Pancreas (tissue), 10 donors: ENCODE results near the gene MAPK11. TPM values are rescaled to one million over a fixed set of nuclear protein-coding genes. Genes with fewer than 3 reads are reported as not detected.

ENCODE experiments used
- ATAC-seq, 4 donors: fragments of 200-7000 bp; cut with Tn5 transposase; one replicate each; pipeline versions ENCODE4 v1.8.0 to v1.9.1; 2020; ENCODE audit warnings: mild to moderate bottlenecking in 4 of 4, moderate library complexity in 4 of 4
- DNase-seq, 6 donors: peaks; one replicate each; pipeline ENCODE4 v3.0.0-alpha.2; 2020
- FAIRE-seq: peaks from 2 replicates; lab custom pipeline; 2012; peaks lifted over from hg19 to GRCh38; lab: Jason Lieb, UNC
- H3K27ac ChIP-seq, 4 donors: fragments of 200-600 bp; sonication (generic); 1 replicate in 3 of 4; 2 replicates in 1 of 4; pipeline versions ENCODE4 v1.5.0 to v1.8.0; 2020
- H3K27me3 ChIP-seq, 4 donors: fragments of 200-600 bp; one replicate each; pipeline ENCODE4 v1.8.0; 2021
- H3K36me3 ChIP-seq, 3 donors: fragments of 200-600 bp; sonication (generic) in 1 of 3; one replicate each; pipeline versions ENCODE4 v1.5.0 to v1.8.0; 2020 to 2021
- H3K4me1 ChIP-seq, 3 donors: fragments of 200-600 bp; one replicate each; pipeline ENCODE4 v1.8.0; 2021
- H3K4me3 ChIP-seq, 4 donors: fragments of 200-600 bp; sonication (generic) in 2 of 4; one replicate each; pipeline versions ENCODE4 v1.5.0 to v1.8.0; 2020 to 2021
- H3K9me3 ChIP-seq, 4 donors: fragments of 200-600 bp; one replicate each; pipeline ENCODE4 v1.8.0; 2021
- WGBS, 2 donors: extraction: QIAGEN DNeasy Blood & Tissue Kit; methylation state at CpG; one replicate each; pipeline ENCODE4 v1.1.7; 2013; 5-methylcytosine and 5-hydroxymethylcytosine counted together
- intact Hi-C, 3 donors: fragments of 100-400 bp; cut with DNase I; formaldehyde crosslinking; loops; one replicate each; pipeline versions ENCODE4 v1.11.1 to v1.14.2; 2022
- polyA plus RNA-seq, 2 donors: library from polyadenylated mRNA; stranded (reverse); fragments of 200-250 nt; gene quantifications; one replicate each; pipeline ENCODE4 v1.2.3, GENCODE V29; 2013
- total RNA-seq, 6 donors: library from RNA; stranded (reverse); fragmentation: NEBNext Ultra II Directional in 4 of 6; extraction: Animal tissue kit (Norgen Biotek cat#: 25700) in 4 of 6; gene quantifications; one replicate each; pipeline versions ENCODE4 v1.2.1 to v1.2.4, GENCODE V29; 2021 to 2023
- TF ChIP-seq, protein P1 (sequence below), 4 donors: fragments of 200-600 bp; sonication (generic) in 3 of 4; IDR thresholded peaks; one replicate each; pipeline versions ENCODE4 v1.5.0 to v1.8.0; 2021; ENCODE audit warnings: antibody characterized with exemption in 4 of 4
- donor health status: healthy with polysubstance abuse.
- donor health status: DM: no; HTN: no; CAD: no; lungs with moderate emphysema.
- donor health status: DM: no; HTN: no; CAD: no.
- donor health status: control.
- donor health status: control.
- donor health status: Bipolar disorder and iron deficiency.
- donor health status: DM: yes; HTN: yes; CAD: no.
- donor health status: DM: no; HTN: no; CAD: no.
- donor health status: DM: no; HTN: no; CAD: no.
- donor health status: DM: yes; HTN: yes; CAD: no.

Gene MAPK11
- total and polyA plus RNA-seq, 8 donors = 1.3 to 22.2 (median 3.2) TPM

GRCh38 chr22:50308986-50309600, 38.9 kb upstream of the MAPK11 start:
- ATAC-seq (no peak), DNase-seq (peak in 4 of 6 donors; percentile 23 to 79 (median 56)), FAIRE-seq (no peak)
- peak overlapping the region in 3 of 4 donors; percentile 33 to 39 (median 33) for H3K27ac ChIP-seq
- intact Hi-C loops = no loop called here
- peaks cover 9 to 15% (median 10%) of the 10 kb centered on the region in 3 donors for H3K4me1 ChIP-seq
- WGBS, 2 donors = 66 to 79% methylated on average over 9 of the region's 9 CpGs
- TF ChIP-seq, protein P1, sequence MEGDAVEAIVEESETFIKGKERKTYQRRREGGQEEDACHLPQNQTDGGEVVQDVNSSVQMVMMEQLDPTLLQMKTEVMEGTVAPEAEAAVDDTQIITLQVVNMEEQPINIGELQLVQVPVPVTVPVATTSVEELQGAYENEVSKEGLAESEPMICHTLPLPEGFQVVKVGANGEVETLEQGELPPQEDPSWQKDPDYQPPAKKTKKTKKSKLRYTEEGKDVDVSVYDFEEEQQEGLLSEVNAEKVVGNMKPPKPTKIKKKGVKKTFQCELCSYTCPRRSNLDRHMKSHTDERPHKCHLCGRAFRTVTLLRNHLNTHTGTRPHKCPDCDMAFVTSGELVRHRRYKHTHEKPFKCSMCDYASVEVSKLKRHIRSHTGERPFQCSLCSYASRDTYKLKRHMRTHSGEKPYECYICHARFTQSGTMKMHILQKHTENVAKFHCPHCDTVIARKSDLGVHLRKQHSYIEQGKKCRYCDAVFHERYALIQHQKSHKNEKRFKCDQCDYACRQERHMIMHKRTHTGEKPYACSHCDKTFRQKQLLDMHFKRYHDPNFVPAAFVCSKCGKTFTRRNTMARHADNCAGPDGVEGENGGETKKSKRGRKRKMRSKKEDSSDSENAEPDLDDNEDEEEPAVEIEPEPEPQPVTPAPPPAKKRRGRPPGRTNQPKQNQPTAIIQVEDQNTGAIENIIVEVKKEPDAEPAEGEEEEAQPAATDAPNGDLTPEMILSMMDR (IDR thresholded peaks at IDR 0.05) = no peak
- H3K4me3 ChIP-seq = no peak overlapping the region
- H3K9me3 ChIP-seq = no peaks in the 10 kb centered on the region
- H3K27me3 ChIP-seq = no peaks in the 10 kb centered on the region
- H3K36me3 ChIP-seq = no peaks in the 10 kb centered on the region

GRCh38 chr22:50308597-50308935, 38.4 kb upstream of the MAPK11 start:
- H3K4me3 ChIP-seq = no peak overlapping the region
- intact Hi-C loops = no loop called here
- H3K9me3 ChIP-seq = no peaks in the 10 kb centered on the region
- peak in 3 of 6 donors; percentile 64 to 85 (median 74) for DNase-seq
- peaks cover 9 to 20% (median 10%) of the 10 kb centered on the region in 3 donors for H3K4me1 ChIP-seq
- no peaks in the 10 kb centered on the region for H3K27me3 ChIP-seq
- H3K36me3 ChIP-seq = no peaks in the 10 kb centered on the region
- peak in 2 of 4 donors; percentile 2 to 38 for ATAC-seq
- FAIRE-seq = no peak
- TF ChIP-seq, protein P1 (IDR thresholded peaks at IDR 0.05) = no peak
- peak overlapping the region; percentile 26 to 64 (median 33) for H3K27ac ChIP-seq
- WGBS, 2 donors = 56 to 64% methylated on average over 4 to 7 of the region's 7 CpGs

DNA sequence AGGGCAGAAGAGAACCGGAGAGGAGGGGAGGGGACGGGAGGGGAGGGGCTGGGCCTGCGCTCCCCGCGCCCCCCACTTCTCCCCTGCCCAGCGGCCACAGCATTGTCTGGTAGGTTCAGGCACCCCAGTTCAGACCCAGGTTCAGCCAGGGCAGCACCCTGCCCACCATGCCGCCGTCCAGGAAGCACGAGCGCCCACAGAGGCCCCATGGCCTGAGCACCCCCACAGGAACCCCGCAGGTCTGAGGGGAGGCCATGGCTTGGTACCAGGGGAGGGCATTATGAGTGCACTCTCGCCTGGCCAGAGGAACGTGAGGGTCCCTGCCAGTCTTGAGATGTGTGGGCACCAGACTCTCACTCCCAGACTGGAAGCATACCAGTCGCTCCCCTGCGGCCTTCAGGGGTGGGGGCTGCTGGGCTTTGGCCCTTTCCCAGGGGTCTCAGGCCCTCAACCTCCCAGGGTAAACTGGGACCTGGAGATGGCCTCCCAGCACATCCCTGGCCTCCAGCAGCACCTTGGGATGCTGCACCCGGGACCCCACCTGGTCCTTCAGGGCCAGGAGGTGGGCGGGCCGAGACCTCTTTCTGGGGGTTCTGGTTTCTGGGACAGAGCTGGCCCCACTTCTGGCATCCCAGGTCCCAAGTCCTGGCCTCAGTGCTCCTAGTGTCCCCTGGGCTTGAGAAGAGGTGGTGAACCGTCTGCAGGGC, 37.9 kb upstream of the MAPK11 start:
- TF ChIP-seq, protein P1 (IDR thresholded peaks at IDR 0.05) = no peak
- no peak overlapping the region for H3K4me3 ChIP-seq
- H3K9me3 ChIP-seq = no peaks in the 10 kb centered on the region
- no peaks in the 10 kb centered on the region for H3K36me3 ChIP-seq
- DNase-seq (peak in 5 of 6 donors; percentile 40 to 87 (median 56)), FAIRE-seq (no peak), ATAC-seq (peak in 1 of 4 donors; percentile 0)
- peak overlapping the region; percentile 26 to 64 (median 36) for H3K27ac ChIP-seq
- WGBS, 2 donors = 52 to 64% methylated on average over 11 to 19 of the region's 19 CpGs
- intact Hi-C loops = no loop called here
- no peaks in the 10 kb centered on the region for H3K27me3 ChIP-seq
- H3K4me1 ChIP-seq = peaks cover 9 to 25% (median 10%) of the 10 kb centered on the region in 3 donors

GRCh38 chr22:50306753-50307749, 36.9 kb upstream of the MAPK11 start, which contains the start of gene PLXNB2:
TSS of gene PLXNB2 (minus strand) at chr22:50307646. CDS start at chr22:50290584, 17,062 bp downstream.
- 0 to 1% methylated on average over 64 to 103 of the region's 105 CpGs for WGBS, 2 donors
- H3K4me3 ChIP-seq = peak within 1 kb of the TSS; percentile 84 to 93 (median 88)
- no peaks in the 10 kb centered on the region for H3K36me3 ChIP-seq
- TF ChIP-seq, protein P1 (IDR thresholded peaks at IDR 0.05) = no peak
- H3K27ac ChIP-seq = peak within 1 kb of the TSS; percentile 78 to 88 (median 82)
- H3K27me3 ChIP-seq = no peaks in the 10 kb centered on the region
- peak; percentile 55 to 76 (median 64) for ATAC-seq
- peaks cover 9 to 35% (median 10%) of the 10 kb centered on the region in 3 donors for H3K4me1 ChIP-seq
- FAIRE-seq = no peak
- intact Hi-C loops = no loop called here
- peak; percentile 80 to 94 (median 88) for DNase-seq
- no peaks in the 10 kb centered on the region for H3K9me3 ChIP-seq
